GM18873 (cell line): ENCODE data around the gene COL20A1.
"Not testable (repeated sequence)": the region's sequence is repeated elsewhere in the genome, so short reads cannot be mapped to it uniquely, and the experiment has no call there.

Source experiments
- ATAC-seq: cut with Tn5 transposase; IDR thresholded peaks from one replicate; pipeline ENCODE4 v1.9.1; 2021; ENCODE audit warnings: mild to moderate bottlenecking, moderate library complexity, moderate number of reproducible peaks; ENCODE audit not compliant: unreplicated experiment, low FRiP score

The COL20A1 gene

DNA sequence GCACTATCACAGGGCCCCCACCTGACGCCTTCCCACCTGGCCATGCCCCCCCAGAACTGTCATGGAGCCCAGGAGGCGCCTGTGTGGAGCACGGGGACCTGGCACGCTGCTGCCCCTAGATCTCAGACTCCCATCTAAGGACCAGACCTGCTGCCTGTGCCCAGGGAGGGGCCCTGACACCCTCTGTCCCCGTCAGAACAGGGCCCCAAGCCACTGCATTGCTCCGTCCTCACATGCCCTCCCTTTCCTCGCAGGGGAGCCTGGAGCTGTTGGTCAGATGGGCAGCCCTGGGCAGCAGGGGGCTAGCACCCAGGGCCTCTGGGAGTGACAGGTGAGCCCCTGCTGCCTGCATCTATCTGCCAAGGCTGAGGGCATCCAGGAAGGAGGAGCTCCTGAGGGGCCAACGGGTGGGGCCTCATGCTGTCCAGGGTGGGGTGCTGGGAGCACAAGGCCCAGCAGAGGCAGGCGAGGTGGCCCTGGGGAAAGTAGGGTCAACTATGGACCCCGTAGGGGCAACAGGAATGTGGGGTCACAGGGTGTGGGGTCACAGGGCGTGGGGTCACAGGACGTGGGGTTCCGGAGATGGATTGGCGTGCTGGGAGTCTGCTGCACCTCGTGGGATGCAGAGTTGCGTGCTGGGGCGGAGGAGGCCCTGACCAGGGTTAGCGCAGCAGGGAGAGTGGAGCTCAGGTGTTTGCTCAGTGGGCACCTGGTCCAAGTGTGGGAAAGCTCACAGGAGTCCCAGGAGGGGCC is 36.5 kb downstream of the COL20A1 start:
- no peak for ATAC-seq

DNA sequence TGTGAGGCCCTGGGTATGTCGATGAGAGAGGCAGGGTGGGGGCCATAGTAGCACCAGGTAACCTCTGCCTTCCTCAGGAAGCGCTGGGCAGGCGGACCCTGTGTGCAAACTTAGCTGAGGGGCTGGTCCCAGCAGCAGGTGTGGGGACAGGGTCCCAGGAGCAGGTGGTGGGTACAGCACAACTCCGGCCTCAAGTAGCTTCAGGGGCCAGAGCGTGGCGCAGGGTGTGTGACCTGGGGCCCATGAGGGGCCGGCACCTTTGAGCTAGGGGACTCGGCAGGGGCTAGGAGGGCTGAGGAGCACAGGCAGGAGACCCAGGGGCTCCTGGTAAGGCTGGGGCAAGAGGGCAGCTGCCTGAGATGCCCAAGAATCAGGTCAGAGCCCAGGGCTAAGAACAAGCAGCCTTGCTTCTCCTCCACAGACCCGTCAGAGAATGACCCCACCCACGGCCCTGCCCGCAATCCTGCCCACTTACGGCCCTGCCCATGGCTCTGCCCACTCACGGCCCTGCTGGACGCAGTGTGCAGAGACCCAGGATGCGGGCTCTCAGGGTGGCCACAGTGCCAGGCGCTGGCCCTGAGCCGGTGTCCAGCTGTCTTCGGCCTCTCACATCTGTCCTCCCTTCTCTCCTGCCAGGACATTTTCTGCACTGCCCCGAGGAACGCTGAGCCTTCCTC is 37.2 kb downstream of the COL20A1 start:
- ATAC-seq, result no peak

DNA sequence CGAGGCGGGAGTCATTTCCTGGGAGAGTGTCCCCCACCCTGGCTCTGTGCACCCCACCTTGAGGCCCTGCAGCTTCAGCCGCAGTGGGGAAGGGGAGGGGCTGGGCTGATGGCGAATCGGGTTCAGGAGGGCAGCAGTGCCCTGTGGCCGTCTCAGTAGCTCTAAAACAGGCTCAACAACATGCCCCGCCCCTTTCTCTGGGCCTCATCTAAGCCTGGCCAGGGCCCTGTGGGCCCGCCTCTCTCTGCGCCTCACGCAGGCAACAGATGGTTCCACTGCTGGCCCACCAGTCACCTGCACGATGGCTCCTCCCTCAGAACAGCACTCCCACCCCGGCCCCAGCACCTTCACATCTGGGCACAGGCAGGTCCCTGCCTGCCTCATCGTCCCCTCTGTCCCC is 38.0 kb downstream of the COL20A1 start:
- ATAC-seq, result no peak

DNA sequence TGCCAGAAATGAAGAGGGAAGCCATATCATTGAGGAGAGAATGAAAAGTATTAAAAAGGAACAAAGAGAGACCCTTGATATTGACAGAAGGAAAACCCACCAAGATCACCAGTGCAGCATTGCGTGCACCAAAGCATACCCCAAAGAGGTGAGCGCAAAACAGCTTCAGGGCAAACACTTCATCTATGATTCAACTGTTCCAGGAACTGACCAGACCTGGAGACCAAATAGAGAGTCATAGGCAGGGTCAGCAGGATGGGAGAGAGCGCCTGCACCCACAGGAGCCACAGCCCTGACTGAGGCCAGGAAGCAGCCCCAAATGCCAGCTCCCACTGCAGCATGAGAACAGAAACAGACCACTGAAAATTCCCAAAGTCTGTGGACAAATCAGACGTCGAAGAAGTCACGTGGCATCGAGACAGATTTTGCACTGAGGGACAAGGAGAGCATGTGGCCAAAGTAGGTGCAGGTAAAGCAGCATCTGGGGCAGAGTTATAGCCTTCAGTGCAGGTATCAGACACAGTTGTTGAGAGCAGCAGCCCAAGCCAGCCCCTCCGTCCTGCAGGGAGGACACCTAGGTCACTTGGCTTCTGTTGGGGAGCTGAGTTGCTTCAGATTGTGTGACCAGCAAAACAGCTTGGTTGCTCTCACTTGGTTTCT is 38.9 kb downstream of the COL20A1 start:
- no peak for ATAC-seq

GRCh38 chr20:63332488-63333240 is 39.7 kb downstream of the COL20A1 start:
- no peak for ATAC-seq

DNA sequence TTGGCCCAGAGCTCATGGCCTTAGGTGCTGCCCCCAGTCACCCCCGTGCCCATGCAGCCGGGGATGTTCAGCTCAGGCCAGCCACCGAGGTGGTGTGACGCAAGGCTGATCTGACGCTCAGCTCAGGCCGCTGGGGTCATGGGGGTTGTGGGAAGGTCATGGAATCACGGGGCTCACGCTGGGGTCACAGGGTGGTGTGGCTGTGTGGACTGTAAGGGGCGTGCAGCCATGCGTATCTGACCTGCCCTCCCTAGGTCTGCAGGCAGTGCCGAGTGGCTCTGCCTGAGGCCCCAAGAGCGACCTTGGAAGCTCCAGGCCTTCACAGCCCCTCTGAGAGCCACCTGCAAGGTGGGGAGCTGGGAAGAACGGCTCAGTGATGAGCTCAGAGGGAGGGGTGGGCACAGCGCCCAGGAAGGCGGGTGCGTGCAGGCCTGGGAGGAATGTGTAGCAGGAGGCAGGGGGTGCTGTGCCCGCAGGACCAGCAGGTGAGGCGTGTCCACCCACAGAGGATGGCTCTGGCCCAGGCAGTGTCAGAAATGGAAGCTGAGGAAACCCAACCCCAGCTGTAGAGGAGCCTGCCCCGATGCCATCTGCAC is 40.4 kb downstream of the COL20A1 start:
- no peak for ATAC-seq

DNA sequence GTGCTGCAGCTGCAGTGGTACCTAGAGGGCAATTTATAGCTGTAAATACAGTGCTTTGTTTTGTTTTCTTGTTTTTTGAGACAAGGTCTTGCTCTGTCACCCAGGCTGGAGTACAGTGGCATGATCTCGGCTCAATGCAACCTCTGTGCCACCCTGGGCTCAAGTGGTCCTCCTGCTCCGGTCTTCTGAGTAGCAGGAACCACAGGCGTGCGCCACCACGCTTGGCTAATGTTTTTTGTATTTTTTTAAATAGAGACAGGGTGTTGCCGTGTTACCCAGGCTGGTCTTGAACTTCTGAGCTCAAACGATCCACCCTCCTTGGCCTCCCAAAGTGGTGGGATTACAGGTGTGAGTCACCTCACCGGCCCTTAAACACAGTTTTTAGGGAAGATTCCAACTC is 41.4 kb downstream of the COL20A1 start:
- ATAC-seq, result no peak

DNA sequence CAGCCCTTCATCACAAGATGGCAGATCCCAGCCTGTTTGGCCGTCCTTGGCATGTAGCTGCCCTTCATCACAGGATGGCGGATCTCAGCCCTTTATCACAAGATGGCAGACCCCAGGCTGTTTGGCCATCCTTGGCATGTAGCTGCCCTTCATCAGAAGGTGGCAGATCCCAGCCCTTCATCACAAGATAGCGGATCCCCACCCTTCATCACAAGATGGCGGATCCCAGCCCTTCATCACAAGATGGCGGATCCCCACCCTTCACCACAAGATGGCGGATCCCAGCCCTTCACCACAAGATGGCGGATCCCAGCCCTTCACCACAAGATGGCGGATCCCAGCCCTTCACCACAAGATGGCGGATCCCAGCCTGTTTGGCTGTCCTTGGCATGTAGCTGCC is 42.1 kb downstream of the COL20A1 start:
- not testable (repeated sequence) for ATAC-seq

GRCh38 chr20:63335711-63336110 is 42.7 kb downstream of the COL20A1 start:
- ATAC-seq, result no peak

- ATAC-seq, result no peak
Measured at GRCh38 chr20:63336232-63336752, 43.3 kb downstream of the COL20A1 start.

GRCh38 chr20:63337786-63338420 is 44.9 kb downstream of the COL20A1 start:
- no peak for ATAC-seq

GRCh38 chr20:63339154-63340094 is 46.4 kb downstream of the COL20A1 start:
- not testable (repeated sequence) for ATAC-seq

- not testable (repeated sequence) for ATAC-seq
Measured at GRCh38 chr20:63340158-63340688, 47.2 kb downstream of the COL20A1 start.

- no peak for ATAC-seq
Measured at GRCh38 chr20:63342561-63343459, 49.8 kb downstream of the COL20A1 start.

GRCh38 chr20:63343460-63344445 is 50.8 kb downstream of the COL20A1 start:
- ATAC-seq, result no peak

- no peak for ATAC-seq
Measured at GRCh38 chr20:63344616-63345327, 51.8 kb downstream of the COL20A1 start.
